Kidney (tissue), 14 donors: ENCODE measurements around the gene C1orf210. TPM values are rescaled to one million over a fixed set of nuclear protein-coding genes. Genes with fewer than 3 reads are reported as not detected.
A peak's percentile ranks its signal among the peaks of the same experiment; 100 is the strongest.

Experiments
- DNase-seq, 5 donors: peaks; one replicate each; pipeline ENCODE4 v3.0.0-alpha.2; 2013 to 2020
- FAIRE-seq: peaks from 2 replicates; lab custom pipeline; 2012; peaks lifted over from hg19 to GRCh38; lab: Jason Lieb, UNC
- H3K27ac ChIP-seq, 2 donors: one replicate each; pipeline ENCODE4 v1.7.0; 2013; ENCODE audit warnings: low read depth in 2 of 2, low read length in 2 of 2, inconsistent platforms in 1 of 2
- H3K27me3 ChIP-seq: one replicate; pipeline ENCODE4 v1.7.1; 2013; ENCODE audit warnings: low read length, inconsistent platforms; ENCODE audit not compliant: control insufficient read depth, insufficient read depth
- H3K36me3 ChIP-seq, 3 donors: one replicate each; pipeline versions ENCODE4 v1.7.0 to v1.7.1; 2013; ENCODE audit warnings: low read length in 3 of 3, control low read depth in 1 of 3, inconsistent platforms in 1 of 3; ENCODE audit not compliant: insufficient read depth in 3 of 3, control insufficient read depth in 2 of 3
- H3K4me1 ChIP-seq, 3 donors: one replicate each; pipeline versions ENCODE4 v1.7.0 to v1.7.1; 2013; ENCODE audit warnings: low read length in 3 of 3, inconsistent platforms in 1 of 3, low read depth in 1 of 3; ENCODE audit not compliant: control insufficient read depth in 2 of 3, insufficient read depth in 2 of 3
- H3K4me3 ChIP-seq, 3 donors: one replicate each; pipeline versions ENCODE4 v1.7.0 to v1.8.1; 2013; ENCODE audit warnings: low read length in 3 of 3, control low read depth in 1 of 3, inconsistent platforms in 1 of 3
- H3K9ac ChIP-seq, 3 donors: one replicate each; pipeline versions ENCODE4 v1.7.0 to v1.7.1; 2013; ENCODE audit warnings: low read length in 3 of 3, control low read depth in 1 of 3, inconsistent platforms in 1 of 3
- H3K9me3 ChIP-seq, 3 donors: one replicate each; pipeline versions ENCODE4 v1.7.0 to v1.7.1; 2013; ENCODE audit warnings: low read length in 3 of 3, control low read depth in 1 of 3, inconsistent platforms in 1 of 3; ENCODE audit not compliant: control insufficient read depth in 2 of 3, insufficient read depth in 1 of 3
- CTCF ChIP-seq: IDR thresholded peaks from 3 replicates; pipeline ENCODE4 v1.5.1; 2012; ENCODE audit warnings: mild to moderate bottlenecking, moderate library complexity, borderline replicate concordance; ENCODE audit not compliant: insufficient read depth; ENCODE audit errors: extremely low read depth
- intact Hi-C: fragments of 100-400 bp; cut with DNase I; formaldehyde crosslinking; loops from one replicate; pipeline ENCODE4 v1.11.1; 2022
- polyA plus RNA-seq: library from polyadenylated mRNA; stranded (reverse); fragments of 350-450 nt; fragmentation: Illumina TruSeq; extraction: RNeasy Lipid Tissue Mini Kit (QIAGEN cat#74804); gene quantifications from one replicate; pipeline ENCODE4 v1.2.3, GENCODE V29; 2014; ENCODE audit warnings: low read depth, low replicate concordance; ENCODE audit not compliant: insufficient read depth
- total RNA-seq: library from RNA; stranded (reverse); fragmentation: NEBNext Ultra II Directional; extraction: Animal tissue kit (Norgen Biotek cat#: 25700); gene quantifications from one replicate; pipeline ENCODE4 v1.2.1, GENCODE V29; 2021
- donor health status: control.
- donor health status: control.
- donor health status: control.
- donor health status: control.
- donor health status: control.
- donor health status: DM: yes; HTN: yes; CAD: no.
- donor health status: Normal renal cell carcinoma (clear cell type).

Gene C1orf210
- total and polyA plus RNA-seq, 2 donors from 2014 or later = 21.1 to 33.3 TPM

GRCh38 chr1:43304771-43305300 is 19.5 kb upstream of the C1orf210 start:
- no peaks in the 10 kb centered on the region for H3K27me3 ChIP-seq
- DNase-seq (peak in 1 of 5 donors; percentile 67), FAIRE-seq (no peak)
- H3K27ac ChIP-seq = no peak overlapping the region
- no peak overlapping the region for H3K9ac ChIP-seq
- TF ChIP-seq CTCF = no peak
- no peak overlapping the region for H3K4me3 ChIP-seq
- intact Hi-C loops = no loop called here
- H3K36me3 ChIP-seq = peaks cover 0 to 3% (median 0%) of the 10 kb centered on the region in 3 donors
- no peaks in the 10 kb centered on the region for H3K9me3 ChIP-seq
- peaks cover 0 to 12% (median 4%) of the 10 kb centered on the region in 3 donors for H3K4me1 ChIP-seq

GRCh38 chr1:43304314-43304681 is 18.9 kb upstream of the C1orf210 start:
- H3K9ac ChIP-seq = no peak overlapping the region
- FAIRE-seq (no peak), DNase-seq (peak in 1 of 5 donors; percentile 57)

GRCh38 chr1:43303471-43304313 is 18.3 kb upstream of the C1orf210 start:
- Histone ChIP-seq H3K27ac (peak overlapping the region; percentile 1 to 23), H3K27me3 (no peaks in the 10 kb centered on the region), H3K9ac (no peak overlapping the region), H3K36me3 (no peaks in the 10 kb centered on the region), H3K4me3 (peak overlapping the region in 1 of 3 donors; percentile 23), H3K4me1 (peaks cover 0 to 12% (median 4%) of the 10 kb centered on the region in 3 donors), H3K9me3 (no peaks in the 10 kb centered on the region)
- FAIRE-seq = no peak
- DNase-seq = peak in 1 of 5 donors; percentile 37
- TF ChIP-seq CTCF = no peak
- intact Hi-C loops = no loop called here

More at GRCh38 chr1:43304314-43304681, 18.9 kb upstream of the C1orf210 start:
- intact Hi-C loops = no loop called here
- Histone ChIP-seq H3K36me3 (peaks cover 0 to 2% (median 0%) of the 10 kb centered on the region in 3 donors), H3K27ac (no peak overlapping the region), H3K4me3 (no peak overlapping the region), H3K27me3 (no peaks in the 10 kb centered on the region), H3K4me1 (peaks cover 0 to 12% (median 4%) of the 10 kb centered on the region in 3 donors), H3K9me3 (no peaks in the 10 kb centered on the region)
- TF ChIP-seq CTCF = no peak
